Measurements from ENCODE around the gene TIMM44. TPM values are rescaled to one million over a fixed set of nuclear protein-coding genes. Genes with fewer than 3 reads are reported as not detected.

Gene TIMM44
- total RNA-seq, 1 donor from 2014 or later: 39.0 TPM

- no peak for TF ChIP-seq CTCF (conservative IDR thresholded peaks at IDR 0.05; ENCODE audit: low read depth, low read length)
- H3K4me3 ChIP-seq (ENCODE audit: low read depth, low read length): peak overlapping the region; percentile 84
- no peak for DNase-seq (ENCODE audit: low read depth)
These were observed 55.9 kb downstream of the TIMM44 start for GRCh38 chr19:7887408-7888144.

GRCh38 chr19:7885818-7886217 lies 57.6 kb downstream of the TIMM44 start:
- no peak for TF ChIP-seq CTCF (conservative IDR thresholded peaks at IDR 0.05; ENCODE audit: low read depth, low read length)
- DNase-seq (ENCODE audit: low read depth): no peak
- no peak overlapping the region for H3K4me3 ChIP-seq (ENCODE audit: low read depth, low read length)

GRCh38 chr19:7883796-7884570 lies 59.5 kb downstream of the TIMM44 start:
- no peak overlapping the region for H3K4me3 ChIP-seq (ENCODE audit: low read depth, low read length)
- TF ChIP-seq CTCF (conservative IDR thresholded peaks at IDR 0.05; ENCODE audit: low read depth, low read length): no peak
- DNase-seq (ENCODE audit: low read depth): no peak

- H3K4me3 ChIP-seq (ENCODE audit: low read depth, low read length): no peak overlapping the region
- TF ChIP-seq CTCF (conservative IDR thresholded peaks at IDR 0.05; ENCODE audit: low read depth, low read length): no peak
- DNase-seq (ENCODE audit: low read depth): no peak
These were observed 60.4 kb downstream of the TIMM44 start for GRCh38 chr19:7883105-7883504.

GRCh38 chr19:7881910-7882309 lies 61.6 kb downstream of the TIMM44 start:
- DNase-seq (ENCODE audit: low read depth): no peak
- no peak for TF ChIP-seq CTCF (conservative IDR thresholded peaks at IDR 0.05; ENCODE audit: low read depth, low read length)
- no peak overlapping the region for H3K4me3 ChIP-seq (ENCODE audit: low read depth, low read length)

GRCh38 chr19:7879836-7880235 lies 63.6 kb downstream of the TIMM44 start:
- no peak for DNase-seq (ENCODE audit: low read depth)
- no peak for TF ChIP-seq CTCF (conservative IDR thresholded peaks at IDR 0.05; ENCODE audit: low read depth, low read length)
- no peak overlapping the region for H3K4me3 ChIP-seq (ENCODE audit: low read depth, low read length)
